ENCODE results near the gene DEFB129.
"Not testable (repeated sequence)": the region's sequence is repeated elsewhere in the genome, so short reads cannot be mapped to it uniquely, and the experiment has no call there.

The DEFB129 gene, protein sequence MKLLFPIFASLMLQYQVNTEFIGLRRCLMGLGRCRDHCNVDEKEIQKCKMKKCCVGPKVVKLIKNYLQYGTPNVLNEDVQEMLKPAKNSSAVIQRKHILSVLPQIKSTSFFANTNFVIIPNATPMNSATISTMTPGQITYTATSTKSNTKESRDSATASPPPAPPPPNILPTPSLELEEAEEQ

DNA sequence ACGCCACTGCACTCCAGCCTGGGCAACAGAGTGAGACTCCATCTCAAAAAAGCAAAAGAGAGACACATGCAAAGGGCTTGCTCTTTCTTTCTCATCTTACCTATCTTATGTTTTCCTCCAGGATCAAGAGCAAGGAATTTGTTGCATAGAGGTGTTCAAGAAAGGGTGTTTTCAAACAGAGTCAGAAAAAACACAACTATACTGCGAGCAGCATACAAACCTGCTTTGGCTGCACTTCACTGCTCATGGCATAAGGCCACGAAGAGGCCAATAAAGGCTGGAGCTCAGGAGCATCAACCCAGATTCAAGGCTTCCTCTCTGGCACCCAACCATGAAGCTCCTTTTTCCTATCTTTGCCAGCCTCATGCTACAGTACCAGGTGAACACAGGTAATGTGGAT, at the start of gene DEFB129:
DEFB129 (plus strand) TSS at position 301 of the 400 bp plus-strand sequence; CDS start at position 332, 31 bp downstream.
- DNase-seq: no peak

DNA sequence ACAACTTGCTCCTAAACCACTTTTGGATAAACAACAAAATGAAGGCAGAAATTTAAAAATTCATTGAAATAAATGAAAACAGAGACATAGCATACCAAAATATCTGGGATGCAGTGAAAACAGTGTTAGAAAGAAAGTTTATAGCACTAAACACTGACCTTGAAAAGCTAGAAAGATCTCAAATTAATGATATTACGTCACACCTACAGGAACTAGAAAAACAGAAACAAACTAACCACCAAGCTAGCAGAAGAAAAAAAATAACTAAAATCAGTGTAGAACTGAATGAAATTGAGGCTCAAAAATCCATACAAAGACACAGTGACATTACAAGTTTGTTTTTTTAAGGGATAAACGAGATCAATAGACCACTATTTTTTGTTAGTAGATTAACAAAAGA, 42.8 kb upstream of the DEFB129 start:
- no peak for DNase-seq

DNA sequence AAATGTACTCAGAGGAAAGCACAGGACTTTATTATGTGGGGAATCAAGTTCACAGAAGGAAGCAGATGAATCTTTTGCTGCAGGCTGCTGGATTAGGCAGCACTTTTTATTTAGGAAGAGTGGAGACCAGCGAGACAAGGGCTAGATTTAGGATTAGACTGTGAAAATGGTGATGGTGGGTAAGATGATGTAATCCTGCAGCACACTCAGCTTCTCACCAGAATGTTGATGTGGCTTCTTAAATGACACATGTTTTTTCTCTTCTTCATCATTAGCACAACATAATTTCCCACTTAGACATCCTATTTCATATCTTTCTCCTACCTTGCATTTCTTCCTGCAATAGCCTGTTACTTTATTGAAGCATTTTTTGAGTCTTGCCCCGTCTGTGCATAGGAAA, 39.3 kb upstream of the DEFB129 start:
- DNase-seq: no peak

DNA sequence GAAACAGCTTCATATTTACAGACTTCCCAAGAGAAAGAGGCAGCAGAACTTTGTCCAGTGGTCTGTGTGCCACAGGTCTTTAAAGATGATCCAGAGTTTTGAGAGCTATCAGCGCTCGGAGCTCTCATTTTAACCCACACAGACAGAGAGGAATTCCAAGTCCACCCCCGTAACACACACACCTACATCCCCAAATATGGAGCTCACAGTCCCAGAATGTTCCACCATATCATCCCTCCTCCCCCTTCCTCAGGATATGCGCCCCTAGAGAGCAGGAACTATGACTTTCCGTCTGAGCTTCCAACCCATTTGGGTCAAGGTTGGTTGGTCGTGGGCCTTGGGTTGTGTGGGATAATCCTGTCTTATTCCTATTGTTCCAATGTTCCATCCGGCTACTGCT, 37.4 kb upstream of the DEFB129 start, which contains the start of gene DEFB128:
DEFB128 (minus strand) TSS at position 101 of the 400 bp plus-strand sequence; CDS start at position 13, 88 bp downstream.
- no peak for DNase-seq

DNA sequence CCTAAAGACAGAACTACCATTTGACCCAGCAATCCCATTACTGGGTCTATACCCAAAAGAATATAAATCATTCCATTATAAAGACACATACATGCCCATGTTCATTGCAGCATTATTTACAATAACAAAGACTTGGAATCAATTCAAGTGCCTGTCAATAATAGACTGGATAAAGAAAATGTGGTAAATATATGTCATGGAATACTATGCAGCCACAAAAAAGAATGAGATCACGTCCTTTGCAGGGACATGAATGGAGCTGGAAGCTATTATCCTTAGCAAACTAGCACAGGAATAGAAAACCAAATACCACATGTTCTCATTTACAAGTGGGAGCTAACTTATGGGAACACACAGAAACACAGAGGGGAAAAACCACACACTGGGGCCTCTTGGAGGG, 28.8 kb upstream of the DEFB129 start:
- no peak for DNase-seq

DNA sequence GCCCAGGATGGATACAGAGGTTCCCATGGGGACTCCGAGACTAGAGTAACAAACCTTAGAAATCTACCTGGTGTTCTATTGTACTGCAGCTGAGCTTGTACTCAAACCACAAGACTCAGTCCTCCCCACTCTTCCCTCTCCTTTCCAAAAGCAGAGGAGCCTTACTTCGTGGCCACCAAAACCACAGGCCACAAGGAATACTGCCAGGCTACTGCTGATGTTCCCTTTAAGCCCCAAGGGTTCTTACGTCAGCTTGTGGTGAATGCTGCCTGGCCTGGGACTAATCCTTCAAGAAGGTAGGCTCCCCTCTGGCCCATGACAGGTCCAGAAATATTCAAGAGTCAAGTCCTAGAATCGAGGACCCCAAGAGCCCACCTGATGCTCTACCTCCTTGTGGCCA, 27.1 kb upstream of the DEFB129 start:
- DNase-seq: no peak

DNA sequence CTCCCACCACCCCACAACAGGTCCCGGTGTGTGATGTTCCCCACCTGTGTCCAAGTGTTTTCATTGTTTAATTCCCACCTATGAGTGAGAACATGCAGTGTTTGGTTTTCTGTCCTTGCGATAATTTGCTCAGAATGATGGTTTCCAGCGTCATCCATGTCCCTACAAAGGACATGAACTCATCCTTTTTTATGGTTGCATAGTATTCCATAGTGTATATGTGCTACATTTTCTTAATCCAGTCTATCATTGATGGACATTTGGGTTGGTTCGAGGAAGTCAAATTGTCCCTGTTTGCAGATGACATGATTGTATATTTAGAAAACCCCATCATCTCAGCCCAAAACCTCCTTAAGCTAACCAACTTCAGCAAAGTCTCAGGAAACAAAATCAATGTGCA, 23.4 kb upstream of the DEFB129 start:
- not testable (repeated sequence) for DNase-seq

DNA sequence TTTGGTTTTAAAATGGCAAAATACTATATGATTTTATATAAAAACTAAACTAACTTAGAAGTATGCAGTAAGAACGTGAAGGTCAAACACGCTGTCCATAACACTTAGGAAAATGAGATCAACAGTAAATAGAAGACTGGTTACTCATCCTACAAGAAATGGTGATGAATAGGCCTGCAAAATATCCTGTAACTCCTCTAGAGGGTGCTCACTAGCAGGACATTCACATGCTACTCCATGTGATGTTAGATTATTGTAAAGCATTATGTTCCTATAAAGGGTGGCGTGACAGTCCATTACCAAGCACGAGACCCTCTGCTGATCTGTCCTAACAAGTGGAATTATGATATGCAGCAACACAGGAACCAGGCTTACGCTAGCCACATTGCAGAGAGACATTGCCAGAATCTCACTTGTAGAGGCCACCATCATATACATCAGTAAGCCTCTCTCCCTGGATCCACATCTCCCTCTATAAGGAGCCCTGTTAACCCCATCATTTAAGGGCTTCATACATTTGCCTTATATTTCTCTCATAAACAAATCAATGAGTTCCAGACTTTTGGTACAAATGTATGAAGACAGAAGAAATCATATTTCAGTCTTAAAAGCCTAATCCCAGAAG, 18.0 kb upstream of the DEFB129 start:
- DNase-seq: no peak

DNA sequence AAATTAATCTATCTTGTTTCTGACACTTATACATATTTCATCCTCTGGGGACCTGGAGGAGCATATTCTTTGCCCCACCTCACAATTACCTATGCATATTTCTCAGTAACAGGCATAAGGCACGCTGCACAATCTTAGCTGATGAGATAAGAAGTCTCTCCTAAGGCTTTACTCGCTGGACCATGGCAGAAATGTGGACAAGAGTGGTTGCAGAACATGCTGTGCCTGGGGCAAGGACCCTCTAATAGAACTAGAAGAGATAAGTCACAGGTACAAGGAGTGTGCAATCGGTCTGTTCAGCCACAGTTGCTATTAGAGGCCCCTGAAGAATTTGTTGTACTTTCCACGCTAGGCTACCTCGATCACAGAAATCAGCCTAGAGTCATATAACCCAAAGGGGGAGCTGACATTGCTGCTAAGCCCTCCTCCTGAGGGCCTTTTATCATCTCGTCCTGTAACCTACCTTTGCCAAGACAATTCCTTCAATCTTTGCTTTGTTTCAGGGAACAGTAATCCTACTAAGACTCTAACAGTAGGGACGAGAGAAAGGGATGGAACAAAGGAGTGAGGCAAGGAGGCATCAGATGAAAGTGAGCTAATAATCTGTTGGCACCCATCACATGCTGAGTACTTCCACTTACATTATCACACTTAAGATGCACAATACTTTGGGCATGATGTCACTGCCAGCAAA, 16.1 kb upstream of the DEFB129 start:
- no peak for DNase-seq

DNA sequence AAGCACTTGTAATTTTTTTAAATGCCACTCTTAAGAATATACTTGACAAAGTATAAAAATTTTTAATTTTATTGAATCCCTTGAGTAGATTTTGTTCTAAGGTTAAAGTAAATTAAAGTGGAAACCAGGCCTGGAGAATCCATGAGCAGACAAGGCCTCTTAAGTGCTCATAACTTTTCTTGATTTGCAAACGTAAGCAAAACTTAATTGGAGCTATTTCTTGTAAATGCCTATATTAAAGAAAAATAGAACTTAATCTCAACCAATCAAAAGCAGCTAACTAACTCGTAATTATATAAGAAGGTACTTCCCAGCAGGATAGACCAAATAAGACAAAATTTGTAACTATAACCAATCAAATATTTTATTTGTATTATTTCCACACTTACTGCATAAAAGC, 12.7 kb upstream of the DEFB129 start:
- no peak for DNase-seq

DNA sequence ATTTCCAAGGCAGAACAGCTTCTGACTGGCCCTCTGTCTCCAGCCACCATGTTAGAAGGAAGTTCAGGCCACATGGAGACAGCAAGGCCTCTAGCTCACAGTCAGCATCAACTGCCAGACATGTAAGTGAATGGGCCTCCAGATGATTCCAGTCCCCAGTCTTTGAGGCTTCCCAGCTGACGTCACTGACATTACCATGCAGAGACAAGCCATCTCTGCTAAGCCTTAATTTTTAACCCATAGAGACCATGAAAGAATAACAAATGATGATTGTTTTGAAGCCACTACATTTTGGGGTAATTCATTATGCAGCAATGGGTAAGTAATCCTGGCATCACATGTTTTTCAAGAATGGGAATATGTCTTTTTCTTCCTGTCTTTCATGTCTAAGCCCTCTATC, 11.3 kb upstream of the DEFB129 start:
- DNase-seq: no peak

DNA sequence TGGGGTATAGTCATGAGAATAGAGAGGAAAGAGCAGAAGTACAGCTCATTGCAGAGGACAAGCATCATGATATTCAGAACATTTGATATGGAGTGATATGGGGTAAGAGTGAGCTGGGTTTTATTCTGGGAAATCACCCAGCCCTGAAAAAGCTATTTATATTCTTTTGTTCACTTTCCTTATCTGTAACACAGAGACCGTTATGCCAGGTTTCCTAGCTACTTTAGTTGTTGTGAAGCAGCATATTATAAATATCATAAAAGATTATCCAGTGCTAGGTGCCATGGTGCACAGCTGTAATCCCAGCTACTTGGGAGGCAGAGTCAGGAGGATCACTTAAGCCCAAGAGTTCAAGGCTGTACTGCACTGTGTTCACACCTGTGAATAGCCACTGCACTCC, 9.8 kb upstream of the DEFB129 start:
- no peak for DNase-seq

DNA sequence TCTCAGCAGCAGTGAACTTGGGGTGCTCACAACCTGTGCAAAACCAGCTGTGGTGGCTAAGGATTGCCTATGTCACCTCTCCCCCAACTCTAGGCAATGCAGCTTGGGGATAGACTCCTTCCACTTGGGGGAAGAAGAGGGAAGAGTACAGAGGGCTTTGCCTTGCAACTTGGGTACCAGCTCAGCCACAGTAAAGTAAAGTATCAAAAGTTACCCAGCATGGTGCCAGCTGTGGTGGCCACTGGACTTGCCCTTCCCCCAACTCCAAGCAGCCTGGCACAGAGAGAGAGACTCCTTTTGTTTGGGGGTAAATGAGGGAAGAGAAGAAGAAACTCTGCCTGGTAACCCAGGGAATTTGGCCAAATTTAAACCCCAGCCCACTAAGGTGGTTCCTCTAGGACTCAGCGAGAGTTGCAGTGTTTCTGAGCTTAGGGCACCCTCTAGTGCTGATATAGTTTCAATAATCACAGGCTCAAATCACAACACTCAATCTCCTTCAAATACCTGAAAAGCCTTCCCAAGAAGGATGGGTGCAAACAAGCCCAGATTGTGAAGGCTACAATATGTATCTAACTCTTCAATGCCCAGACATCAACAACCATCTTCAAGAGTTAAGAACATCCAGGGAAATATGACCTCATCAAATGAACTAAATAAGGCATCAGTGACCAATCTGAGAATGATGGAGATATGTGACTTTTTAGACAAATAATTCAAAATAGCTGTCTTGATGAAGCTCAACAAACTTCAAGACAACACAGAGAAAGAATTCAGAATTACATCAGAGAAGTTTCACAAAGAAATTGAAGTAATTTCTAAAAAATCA, 7.6 kb upstream of the DEFB129 start:
- no peak for DNase-seq

DNA sequence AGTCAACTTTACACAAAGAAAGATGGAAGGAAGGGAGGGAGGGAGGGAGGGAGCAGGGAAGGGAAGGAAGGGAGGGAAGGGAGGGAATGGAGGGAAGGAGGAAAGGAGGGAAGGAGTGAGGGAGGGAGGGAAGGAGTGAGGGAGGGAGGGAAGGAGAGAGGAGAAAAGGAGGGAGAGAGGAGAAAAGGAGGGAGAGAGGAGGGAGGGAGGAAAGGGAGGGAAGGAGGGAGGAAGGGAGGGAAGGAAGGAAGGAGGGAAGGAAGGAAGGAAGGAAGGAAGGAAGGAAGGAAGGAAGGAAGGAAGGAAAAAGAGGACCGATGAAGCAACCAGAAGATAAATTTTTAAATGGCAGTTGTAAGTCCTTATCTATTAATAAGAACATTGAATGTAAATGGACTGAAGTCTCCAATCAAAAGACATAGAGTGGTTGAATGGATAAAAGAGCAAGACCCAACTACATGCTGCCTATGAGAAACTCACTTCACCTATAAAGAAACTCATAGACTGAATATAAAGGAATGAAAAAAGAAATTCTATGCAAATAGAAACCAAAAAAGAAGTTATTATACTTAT, 5.7 kb upstream of the DEFB129 start:
- no peak for DNase-seq

DNA sequence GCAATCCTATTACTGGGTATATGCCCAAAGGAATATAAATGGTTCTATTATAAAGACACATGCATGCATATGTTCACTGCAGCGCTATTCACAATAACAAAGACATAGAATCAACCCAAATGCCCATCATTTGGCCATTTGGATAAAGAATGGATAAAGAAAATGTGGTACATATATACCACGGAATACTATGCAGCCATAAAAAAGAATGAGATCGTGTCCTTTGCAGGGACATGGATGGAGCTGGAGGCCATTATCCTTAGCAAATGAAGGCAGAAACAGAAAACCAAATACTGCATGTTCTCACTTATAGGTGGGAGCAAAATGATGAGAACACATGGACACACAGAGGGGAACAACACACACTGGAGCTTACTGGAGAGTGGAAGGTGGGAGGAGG, 1.2 kb upstream of the DEFB129 start:
- DNase-seq: not testable (repeated sequence)

DNA sequence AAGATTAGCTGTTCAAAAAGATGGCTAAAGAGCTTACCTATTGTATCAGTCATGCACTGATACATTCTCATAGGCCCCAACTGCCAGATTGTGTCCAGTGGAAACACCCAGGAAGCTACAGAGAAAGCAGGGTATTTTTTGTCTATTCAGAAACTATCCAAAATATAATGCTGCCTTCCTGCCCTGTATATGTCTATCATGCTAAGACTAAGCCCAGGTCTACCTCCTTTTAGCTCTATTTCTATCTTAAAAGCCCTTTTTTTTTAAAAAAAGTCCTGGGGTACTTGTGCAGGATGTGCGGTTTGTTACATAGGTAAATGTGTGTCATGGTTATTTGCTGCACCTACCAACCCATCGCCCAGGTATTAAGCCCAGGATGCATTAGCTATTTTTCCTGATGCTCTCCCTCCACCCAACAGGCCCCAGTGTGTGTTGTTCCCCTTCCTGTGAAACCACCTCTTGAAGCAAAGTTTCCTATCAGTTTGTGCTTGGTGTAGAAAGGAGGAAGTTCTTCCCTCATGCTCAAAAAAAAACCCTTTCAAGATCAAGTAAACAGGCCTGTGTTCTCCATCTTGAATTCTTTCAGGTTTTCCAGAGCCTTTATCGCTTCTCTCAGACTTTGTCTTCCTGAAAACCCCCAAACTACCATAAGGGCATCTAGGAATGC, 514 bp downstream of the DEFB129 start:
- DNase-seq: no peak

DNA sequence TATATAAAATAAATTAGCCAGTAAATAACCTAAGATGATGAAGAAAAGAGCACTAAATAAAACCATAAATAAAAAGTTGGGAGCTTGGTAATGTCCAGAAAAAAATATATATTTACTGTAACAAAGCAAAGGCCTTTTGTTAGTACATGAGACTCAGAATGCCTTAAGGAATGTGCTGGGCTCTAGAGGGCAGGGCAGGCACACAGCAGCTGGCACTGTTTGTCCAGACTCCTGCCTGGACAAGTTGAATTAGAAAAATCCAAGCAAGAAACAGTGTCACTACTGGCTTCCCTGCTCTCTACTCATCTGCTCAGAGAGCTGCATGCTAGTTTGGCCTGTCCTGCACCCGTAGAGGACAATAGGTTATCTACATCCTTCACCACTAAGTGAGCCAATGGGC, 8.8 kb downstream of the DEFB129 start:
- no peak for DNase-seq

DNA sequence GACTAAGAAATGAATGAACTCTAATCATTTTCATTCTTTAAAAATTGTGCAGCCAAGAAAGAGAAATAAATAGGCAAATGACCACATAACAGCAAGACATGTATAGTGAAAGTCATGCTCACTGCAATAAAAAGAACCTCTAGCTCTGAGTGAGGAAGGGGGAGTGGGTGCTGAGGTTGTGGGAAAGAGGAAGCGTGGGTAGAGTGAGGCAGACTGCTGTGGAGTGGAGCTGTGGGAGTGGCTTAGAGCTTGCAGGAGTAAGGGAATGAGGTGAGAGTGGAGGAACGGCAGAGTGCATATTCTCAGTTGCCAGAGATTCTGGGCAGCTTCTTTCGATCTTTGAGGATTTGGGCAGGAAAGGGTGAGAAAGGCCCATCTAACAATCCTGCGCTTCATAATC, 10.4 kb downstream of the DEFB129 start:
- DNase-seq: no peak

DNA sequence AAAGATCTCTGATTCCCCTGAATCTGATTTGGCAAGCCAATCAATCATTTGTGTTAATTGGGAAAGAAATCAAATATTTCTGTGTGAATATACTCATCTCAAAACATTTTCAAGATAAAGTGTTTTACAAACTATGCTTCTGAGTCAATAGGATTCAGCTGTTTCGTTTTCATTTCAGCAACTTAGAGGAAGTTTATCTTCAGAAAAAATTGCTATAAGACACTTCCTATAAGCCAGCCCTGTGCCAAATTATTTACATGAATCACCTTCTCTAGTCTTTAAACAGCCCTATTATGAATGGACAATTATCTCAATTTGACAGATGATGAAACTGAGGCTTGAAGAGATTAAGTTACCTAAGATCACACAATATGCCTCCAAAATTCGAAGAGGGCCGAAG, 10.9 kb downstream of the DEFB129 start:
- DNase-seq: no peak

DNA sequence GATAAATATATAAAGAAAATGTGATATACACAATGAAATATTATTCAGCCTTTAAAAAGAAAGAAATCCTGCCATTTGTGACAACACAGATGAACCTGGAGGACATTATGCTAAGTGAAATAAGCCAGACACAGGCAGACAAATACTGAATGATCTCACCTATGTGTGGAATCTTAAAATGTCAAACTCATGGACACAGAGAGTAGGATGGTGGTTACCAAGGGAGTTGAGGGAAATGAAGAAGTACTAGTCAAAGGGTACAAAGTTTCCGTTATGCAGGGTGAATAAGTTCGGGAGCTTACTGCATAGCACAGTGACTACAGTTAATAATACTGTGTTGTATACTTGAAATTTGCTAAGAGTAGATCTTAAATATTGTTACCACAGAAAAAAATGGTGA, 15.8 kb downstream of the DEFB129 start:
- no peak for DNase-seq

DNA sequence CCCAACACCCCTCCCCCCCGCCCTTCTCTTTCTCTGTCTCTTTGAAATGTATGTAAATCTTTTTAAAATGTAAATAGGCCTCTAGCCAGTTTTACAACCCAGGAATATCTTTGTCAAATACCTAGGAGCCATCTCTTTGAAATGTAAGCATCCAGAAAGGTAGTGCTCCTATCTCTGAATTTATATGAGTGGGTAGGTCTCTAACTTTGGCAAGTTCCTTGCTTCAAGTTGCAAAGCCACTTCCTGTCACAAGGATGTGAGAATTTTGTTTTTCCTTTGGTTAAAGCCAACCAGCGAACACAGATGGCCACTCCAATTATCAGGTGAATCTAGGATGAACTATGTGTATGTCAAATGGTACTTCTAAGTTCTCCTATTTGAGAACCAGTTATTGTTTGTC, 24.3 kb downstream of the DEFB129 start:
- no peak for DNase-seq

DNA sequence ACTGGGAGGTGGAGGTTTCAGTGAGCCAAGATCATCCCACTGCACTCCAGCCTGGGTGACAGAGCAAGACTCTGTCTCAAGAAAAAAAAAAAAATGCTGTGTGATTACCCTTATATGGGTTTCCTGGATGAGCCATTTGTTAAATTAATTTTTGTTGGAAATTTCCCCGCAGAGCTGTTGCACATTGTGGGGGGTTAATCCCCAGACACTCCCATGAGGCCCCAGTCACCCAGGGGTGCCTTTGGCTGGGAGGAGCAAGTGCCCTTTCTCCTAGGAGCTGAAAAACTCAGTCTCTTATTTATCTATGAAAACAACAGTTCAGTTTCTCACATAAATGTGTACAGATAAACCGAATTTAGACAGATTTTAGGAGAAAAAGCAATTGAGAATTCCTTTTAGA, 25.7 kb downstream of the DEFB129 start:
- DNase-seq: no peak

DNA sequence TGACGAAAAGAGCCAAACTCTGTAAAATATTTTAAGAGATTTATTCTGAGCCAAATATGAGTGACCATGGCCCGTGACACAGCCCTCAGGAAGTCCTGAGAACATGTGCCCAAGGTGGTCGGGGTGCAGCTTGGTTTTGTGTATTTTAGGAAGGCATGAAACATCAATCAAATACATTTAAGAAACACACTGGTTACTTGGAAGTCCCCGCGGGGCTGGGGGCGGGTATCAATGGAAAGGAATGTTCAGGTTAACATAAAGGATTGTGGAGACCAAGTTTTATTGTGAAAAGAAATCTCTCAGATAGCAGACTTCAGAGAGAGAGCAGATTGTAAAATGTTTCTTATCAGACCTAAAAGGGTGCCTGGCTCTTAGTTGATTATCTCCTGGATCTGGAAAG, 26.4 kb downstream of the DEFB129 start:
- not testable (repeated sequence) for DNase-seq
